Measurements from ENCODE around the gene ITGB7.

- TF ChIP-seq CTCF (conservative IDR thresholded peaks at IDR 0.05) (no peak), ZFX (IDR thresholded peaks at IDR 0.05) (no peak)
Measured at GRCh38 chr12:53225635-53226424, 18.8 kb upstream of the ITGB7 start.
